Breast epithelium (tissue), 3 donors: ENCODE data around the gene RNF10.

Source experiments
- POLR2A ChIP-seq: fragments of 450-650 bp; IDR thresholded peaks from one replicate; pipeline ENCODE4 v1.6.1; 2016; ENCODE audit warnings: antibody characterized with exemption, mild to moderate bottlenecking, moderate library complexity
- POLR2AphosphoS5 ChIP-seq, 3 donors: sonication (generic); formaldehyde crosslinking; IDR thresholded peaks; one replicate each; pipeline ENCODE4 v1.6.1; 2017; ENCODE audit warnings: antibody characterized with exemption in 3 of 3
- TF ChIP-seq, protein P1 (sequence below), 3 donors: fragments of 450-650 bp; IDR thresholded peaks; one replicate each; pipeline ENCODE4 v1.5.1; 2016 to 2017; ENCODE audit warnings: antibody characterized with exemption in 3 of 3, mild to moderate bottlenecking in 3 of 3, moderate library complexity in 3 of 3

- no peak for TF ChIP-seq POLR2AphosphoS5 (IDR thresholded peaks at IDR 0.05)
- TF ChIP-seq, protein P1, sequence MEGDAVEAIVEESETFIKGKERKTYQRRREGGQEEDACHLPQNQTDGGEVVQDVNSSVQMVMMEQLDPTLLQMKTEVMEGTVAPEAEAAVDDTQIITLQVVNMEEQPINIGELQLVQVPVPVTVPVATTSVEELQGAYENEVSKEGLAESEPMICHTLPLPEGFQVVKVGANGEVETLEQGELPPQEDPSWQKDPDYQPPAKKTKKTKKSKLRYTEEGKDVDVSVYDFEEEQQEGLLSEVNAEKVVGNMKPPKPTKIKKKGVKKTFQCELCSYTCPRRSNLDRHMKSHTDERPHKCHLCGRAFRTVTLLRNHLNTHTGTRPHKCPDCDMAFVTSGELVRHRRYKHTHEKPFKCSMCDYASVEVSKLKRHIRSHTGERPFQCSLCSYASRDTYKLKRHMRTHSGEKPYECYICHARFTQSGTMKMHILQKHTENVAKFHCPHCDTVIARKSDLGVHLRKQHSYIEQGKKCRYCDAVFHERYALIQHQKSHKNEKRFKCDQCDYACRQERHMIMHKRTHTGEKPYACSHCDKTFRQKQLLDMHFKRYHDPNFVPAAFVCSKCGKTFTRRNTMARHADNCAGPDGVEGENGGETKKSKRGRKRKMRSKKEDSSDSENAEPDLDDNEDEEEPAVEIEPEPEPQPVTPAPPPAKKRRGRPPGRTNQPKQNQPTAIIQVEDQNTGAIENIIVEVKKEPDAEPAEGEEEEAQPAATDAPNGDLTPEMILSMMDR (IDR thresholded peaks at IDR 0.05), result no peak
- TF ChIP-seq POLR2A, result no peak
Measured at GRCh38 chr12:120485961-120486881, 47.9 kb upstream of the RNF10 start.
